ENCODE measurements around the gene MAPK10. TPM values are rescaled to one million over a fixed set of nuclear protein-coding genes. Genes with fewer than 3 reads are reported as not detected.

The MAPK10 gene
- total and polyA plus RNA-seq, 2 donors (not counting 3 experiments of a cell fraction or from before 2014, with no cell fraction given): 0.17 TPM; not detected in 1

- H4K20me1 ChIP-seq (replicated peaks; ENCODE audit: control insufficient read depth, extremely low read depth, insufficient read depth, low read length): no peaks in the 10 kb centered on the region
- ChIA-PET CTCF (interaction anchor here (0.7 to 4.1 kb wide), 7 partner anchors 10 to 288 kb away, joined by 3 to 19 read pairs (median 4); no protein-coding TSS in a partner anchor), POLR2A (no interaction called here)
- dilution Hi-C loops (cut with MboI; ENCODE audit: extremely low pct_ligation_motif_present, low sequenced_read_pairs): no loop called here
- DNase-seq (ENCODE audit: low read depth, low spot score) (no peak), FAIRE-seq (no peak)
- H3K27me3 ChIP-seq (ENCODE audit: control insufficient read depth in 2 of 2, insufficient read depth in 2 of 2, low read length in 2 of 2): no peaks in the 10 kb centered on the region
- H3K9ac ChIP-seq (replicated peaks; ENCODE audit: extremely low read depth, insufficient read depth, low read length): no peak overlapping the region
- H3K79me2 ChIP-seq (ENCODE audit: control insufficient read depth, insufficient read depth, low read length): no peaks in the 10 kb centered on the region
- H3K36me3 ChIP-seq (ENCODE audit: control insufficient read depth in 2 of 2, extremely low read depth in 1 of 2, insufficient read depth in 2 of 2, low read length in 2 of 2): no peaks in the 10 kb centered on the region
- H3K27ac ChIP-seq (ENCODE audit: insufficient read depth, low read depth, low read length): peak overlapping the region; percentile 96
- no peak overlapping the region for H3K4me3 ChIP-seq (replicated peaks in 1 of 3; ENCODE audit: insufficient read depth in 1 of 3, low read depth in 1 of 3, low read length in 3 of 3)
- no peaks in the 10 kb centered on the region for H3K9me1 ChIP-seq (replicated peaks; ENCODE audit: control insufficient read depth, extremely low read depth, insufficient read depth, low read length)
- H2AFZ ChIP-seq (ENCODE audit: low read depth, low read length): peak overlapping the region; percentile 19
- BruUV-seq (replicated peaks): no TSS peak
- H3K4me1 ChIP-seq (ENCODE audit: control insufficient read depth, extremely low read depth, insufficient read depth, low read length): peaks cover 47% of the 10 kb centered on the region
- TF ChIP-seq JUN (IDR thresholded peaks at IDR 0.05; ENCODE audit: borderline replicate concordance, insufficient read depth, insufficient read length, low read depth): peak; percentile 13
- no peak for TF ChIP-seq CTCF (IDR thresholded peaks at IDR 0.05; ENCODE audit: extremely low read depth in 1 of 2, insufficient read depth in 1 of 2, low read depth in 1 of 2, low read length in 2 of 2)
- H3K4me2 ChIP-seq (ENCODE audit: insufficient read depth, low read length): peak overlapping the region; percentile 89
- H3K9me3 ChIP-seq (replicated peaks; ENCODE audit: control insufficient read depth, insufficient read depth, low read length): no peaks in the 10 kb centered on the region
- intact Hi-C loops (cut with micrococcal nuclease): loop anchor here (1.0 to 2.0 kb wide), 2 partner anchors 67 to 273 kb away; no protein-coding TSS in a partner anchor
Measured at GRCh38 chr4:86035688-86036087, 324.2 kb downstream of the MAPK10 start.

- CTCF ChIA-PET: no interaction called here
- DNase-seq (ENCODE audit: low read depth, low spot score) (no peak), FAIRE-seq (no peak)
- no peaks in the 10 kb centered on the region for H3K27me3 ChIP-seq (ENCODE audit: control insufficient read depth in 2 of 2, insufficient read depth in 2 of 2, low read length in 2 of 2)
- peaks cover 47% of the 10 kb centered on the region for H3K4me1 ChIP-seq (ENCODE audit: control insufficient read depth, extremely low read depth, insufficient read depth, low read length)
- no peaks in the 10 kb centered on the region for H3K79me2 ChIP-seq (ENCODE audit: control insufficient read depth, insufficient read depth, low read length)
- no peak overlapping the region for H3K9ac ChIP-seq (replicated peaks; ENCODE audit: extremely low read depth, insufficient read depth, low read length)
- H3K9me3 ChIP-seq (replicated peaks; ENCODE audit: control insufficient read depth, insufficient read depth, low read length): no peaks in the 10 kb centered on the region
- TF ChIP-seq POLR2AphosphoS5 (IDR thresholded peaks at IDR 0.05; ENCODE audit: insufficient read depth, low read depth, low read length): no peak
- no peak for TF ChIP-seq GATA2 (IDR thresholded peaks at IDR 0.05; ENCODE audit: insufficient read depth, insufficient read length, low read depth, low read length)
- no peak for TF ChIP-seq JUN (IDR thresholded peaks at IDR 0.05; ENCODE audit: borderline replicate concordance, insufficient read depth, insufficient read length, low read depth)
- TF ChIP-seq CTCF (IDR thresholded peaks at IDR 0.05; ENCODE audit: extremely low read depth in 1 of 2, insufficient read depth in 1 of 2, low read depth in 1 of 2, low read length in 2 of 2): no peak
- no peak for TF ChIP-seq FOS (IDR thresholded peaks at IDR 0.05; ENCODE audit: borderline replicate concordance, insufficient read depth, low read length)
- TF ChIP-seq MYC (IDR thresholded peaks at IDR 0.05; ENCODE audit: low read depth, low read length): no peak
- TF ChIP-seq MAX (IDR thresholded peaks at IDR 0.05; ENCODE audit: insufficient read depth, insufficient read length): no peak
- no peak for TF ChIP-seq POLR2A (IDR thresholded peaks at IDR 0.05; ENCODE audit: low read depth, low read length)
- no peak for TF ChIP-seq EZH2 (IDR thresholded peaks at IDR 0.05; ENCODE audit: borderline replicate concordance, low read depth, low read length, severe bottlenecking)
- H4K20me1 ChIP-seq (replicated peaks; ENCODE audit: control insufficient read depth, extremely low read depth, insufficient read depth, low read length): no peaks in the 10 kb centered on the region
- no peak overlapping the region for H3K4me3 ChIP-seq (replicated peaks in 1 of 3; ENCODE audit: insufficient read depth in 1 of 3, low read depth in 1 of 3, low read length in 3 of 3)
- POLR2A ChIA-PET: no interaction called here
- no peak overlapping the region for H3K4me2 ChIP-seq (ENCODE audit: insufficient read depth, low read length)
- dilution Hi-C loops (cut with MboI; ENCODE audit: extremely low pct_ligation_motif_present, low sequenced_read_pairs) (no loop called here), intact Hi-C loops (cut with micrococcal nuclease) (no loop called here)
- H2AFZ ChIP-seq (ENCODE audit: low read depth, low read length): no peak overlapping the region
- no peaks in the 10 kb centered on the region for H3K36me3 ChIP-seq (ENCODE audit: control insufficient read depth in 2 of 2, extremely low read depth in 1 of 2, insufficient read depth in 2 of 2, low read length in 2 of 2)
- H3K27ac ChIP-seq (ENCODE audit: insufficient read depth, low read depth, low read length): no peak overlapping the region
- H3K9me1 ChIP-seq (replicated peaks; ENCODE audit: control insufficient read depth, extremely low read depth, insufficient read depth, low read length): no peaks in the 10 kb centered on the region
- BruUV-seq (replicated peaks): no TSS peak
Measured at GRCh38 chr4:86034616-86035015, 325.2 kb downstream of the MAPK10 start.

Measured in endothelial cell of umbilical vein (primary cell).